Suprapubic skin (tissue), 3 donors: ENCODE measurements around the gene RTP3.

Experiments used
- CTCF ChIP-seq, 2 donors: fragments of 200-600 bp in 1 of 2; fragments of 450-650 bp in 1 of 2; sonication (generic) in 1 of 2; IDR thresholded peaks; one replicate each; pipeline ENCODE4 v1.5.1; 2016 to 2019; ENCODE audit warnings: antibody characterized with exemption in 2 of 2, mild to moderate bottlenecking in 1 of 2, moderate library complexity in 1 of 2
- EP300 ChIP-seq: sonication (generic); formaldehyde crosslinking; IDR thresholded peaks from one replicate; pipeline ENCODE4 v1.6.1; 2017; ENCODE audit warnings: antibody characterized with exemption

GRCh38 chr3:46501702-46502101 is 3.9 kb downstream of the RTP3 start:
- TF ChIP-seq CTCF (IDR thresholded peaks at IDR 0.05) (no peak), EP300 (no peak)
